Transverse colon (tissue), 4 donors: ENCODE data around the gene CCR3. TPM values are rescaled to one million over a fixed set of nuclear protein-coding genes. Genes with fewer than 3 reads are reported as not detected.

Experiments used
- DNase-seq: peaks from one replicate; pipeline ENCODE4 v3.0.0-alpha.2; 2019
- H3K27ac ChIP-seq, 4 donors: fragments of 200-600 bp; sonication (generic); 2 replicates each; pipeline ENCODE4 v1.5.1; 2016 to 2018; ENCODE audit warnings: inconsistent platforms in 4 of 4
- H3K27me3 ChIP-seq: fragments of 200-600 bp; sonication (generic); 2 replicates; pipeline ENCODE4 v1.5.1; 2017; ENCODE audit warnings: inconsistent platforms
- H3K36me3 ChIP-seq, 4 donors: fragments of 200-600 bp; sonication (generic); 2 replicates each; pipeline ENCODE4 v1.5.1; 2017 to 2019; ENCODE audit warnings: inconsistent platforms in 4 of 4
- H3K4me1 ChIP-seq, 4 donors: fragments of 200-600 bp; sonication (generic); 2 replicates each; pipeline ENCODE4 v1.5.1; 2017 to 2020; ENCODE audit warnings: inconsistent platforms in 4 of 4
- H3K4me3 ChIP-seq, 4 donors: fragments of 200-600 bp; sonication (generic); 1 replicate in 1 of 4; 2 replicates in 3 of 4; pipeline versions ENCODE4 v1.5.1 to v1.6.1; 2017 to 2019; ENCODE audit warnings: inconsistent platforms in 4 of 4
- H3K9me3 ChIP-seq, 2 donors: fragments of 200-600 bp; sonication (generic); 2 replicates each; pipeline ENCODE4 v1.5.1; 2017 to 2019; ENCODE audit warnings: inconsistent platforms in 2 of 2
- CTCF ChIP-seq, 5 experiments: fragments of 200-600 bp in 3 of 5; fragments of 450-650 bp in 2 of 5; sonication (generic) in 3 of 5; IDR thresholded peaks; 1 replicate in 2 of 5; 2 replicates in 3 of 5; pipeline ENCODE4 v1.5.1; 2016 to 2017; ENCODE audit warnings: antibody characterized with exemption in 5 of 5, inconsistent platforms in 3 of 5, mild to moderate bottlenecking in 2 of 5, moderate library complexity in 1 of 5
- EP300 ChIP-seq: sonication (generic); formaldehyde crosslinking; IDR thresholded peaks from one replicate; pipeline ENCODE4 v1.6.1; 2017; ENCODE audit warnings: antibody characterized with exemption, low read depth
- POLR2A ChIP-seq: fragments of 450-650 bp; IDR thresholded peaks from one replicate; pipeline ENCODE4 v1.6.1; 2016; ENCODE audit warnings: antibody characterized with exemption, mild to moderate bottlenecking, moderate library complexity
- POLR2AphosphoS5 ChIP-seq, 3 donors: sonication (generic); formaldehyde crosslinking; IDR thresholded peaks; one replicate each; pipeline ENCODE4 v1.6.1; 2016; ENCODE audit warnings: antibody characterized with exemption in 3 of 3
- WGBS, 2 donors: methylation state at CpG; one replicate each; pipeline ENCODE4 v1.1.5; 2018; ENCODE audit warnings: low coverage in 1 of 2; 5-methylcytosine and 5-hydroxymethylcytosine counted together
- in situ Hi-C, 4 donors: fragments of 200-750 bp; cut with MboI; loops; one replicate each; pipeline versions ENCODE4 v1.15.0 to v1.15.1; 2017; ENCODE audit warnings: low sequenced_read_pairs in 3 of 4, low pct_ligation_motif_present in 1 of 4, low pct_unique_long_range_greater_than_20kb in 1 of 4
- intact Hi-C: fragments of 100-400 bp; cut with DNase I; formaldehyde crosslinking; loops from one replicate; pipeline ENCODE4 v1.15.1; 2023; ENCODE audit warnings: low total_unique reads
- total RNA-seq, 4 donors: library from RNA; depleted of rRNA; stranded (reverse); fragments of >200 nt; gene quantifications; one replicate each; pipeline ENCODE4 v1.1.0, GENCODE V29; 2016

The CCR3 gene
- total RNA-seq, 4 donors from 2014 or later = not detected

DNA sequence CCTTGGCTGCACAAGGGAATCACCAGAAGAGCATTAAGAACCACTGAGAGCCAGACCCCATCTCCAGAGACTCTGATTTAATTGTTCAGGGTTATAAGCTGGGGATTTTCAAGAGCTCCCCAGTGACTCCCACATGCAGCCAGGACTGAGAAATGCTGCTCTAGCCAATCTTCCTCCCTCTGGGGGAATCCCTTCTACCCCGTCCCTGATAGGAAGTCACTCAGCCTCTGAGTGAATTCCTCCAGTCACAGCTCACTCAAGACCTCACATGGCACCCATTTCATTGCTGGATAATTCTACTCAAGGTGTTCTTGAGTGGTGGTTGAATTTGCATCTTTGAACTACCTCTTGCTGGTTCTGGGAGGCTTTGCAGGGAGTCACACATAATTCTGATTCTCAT, 10.7 kb downstream of the CCR3 start:
- no peak for TF ChIP-seq POLR2AphosphoS5 (IDR thresholded peaks at IDR 0.05)
- DNase-seq = no peak
- Histone ChIP-seq H3K27ac (no peak overlapping the region), H3K36me3 (no peaks in the 10 kb centered on the region), H3K4me1 (no peaks in the 10 kb centered on the region), H3K4me3 (no peak overlapping the region), H3K9me3 (no peaks in the 10 kb centered on the region), H3K27me3 (peaks cover 6% of the 10 kb centered on the region)
- in situ Hi-C loops = no loop called here
- intact Hi-C loops = no loop called here
- 62% methylated on average over 1 of the region's 1 CpG; no CpG with 5 or more reads in 1 of the 2 donors for WGBS, 2 donors

DNA sequence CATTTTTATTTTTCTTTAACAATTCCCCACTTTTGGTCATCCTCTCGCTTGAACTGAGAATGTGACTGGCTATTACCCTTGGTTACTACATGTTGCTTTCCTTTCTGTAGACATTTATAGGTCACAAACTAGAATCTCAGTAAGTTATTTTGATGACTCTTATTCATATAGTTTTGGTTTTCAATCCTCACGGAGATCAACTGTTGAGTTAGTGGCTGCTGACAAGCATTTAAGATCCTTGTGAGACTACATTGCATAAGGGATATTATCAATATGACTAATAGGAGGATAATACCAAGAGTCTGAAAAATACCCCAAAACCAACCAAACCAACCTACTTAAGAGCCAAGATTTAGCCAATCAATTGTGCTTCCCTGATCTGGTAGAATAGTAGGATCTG, 16.3 kb downstream of the CCR3 start:
- in situ Hi-C loops (no loop called here), intact Hi-C loops (no loop called here)
- no peak for DNase-seq
- H3K27ac ChIP-seq = no peak overlapping the region
- TF ChIP-seq POLR2A (no peak), POLR2AphosphoS5 (IDR thresholded peaks at IDR 0.05) (no peak), EP300 (no peak), CTCF (IDR thresholded peaks at IDR 0.05) (no peak)
- 86 to 100% methylated on average over 2 of the region's 2 CpGs for WGBS, 2 donors
- H3K36me3 ChIP-seq = no peaks in the 10 kb centered on the region
- no peaks in the 10 kb centered on the region for H3K9me3 ChIP-seq
- no peaks in the 10 kb centered on the region for H3K4me1 ChIP-seq
- H3K4me3 ChIP-seq = no peak overlapping the region
- H3K27me3 ChIP-seq = peaks cover 6% of the 10 kb centered on the region

GRCh38 chr3:46261926-46262594, 19.8 kb downstream of the CCR3 start:
- TF ChIP-seq EP300 (no peak), CTCF (IDR thresholded peaks at IDR 0.05) (no peak), POLR2A (no peak), POLR2AphosphoS5 (IDR thresholded peaks at IDR 0.05) (no peak)
- H3K4me3 ChIP-seq = no peak overlapping the region
- H3K36me3 ChIP-seq = no peaks in the 10 kb centered on the region
- H3K27me3 ChIP-seq = no peaks in the 10 kb centered on the region
- no peak for DNase-seq
- no peaks in the 10 kb centered on the region for H3K4me1 ChIP-seq
- no peak overlapping the region for H3K27ac ChIP-seq
- no peaks in the 10 kb centered on the region for H3K9me3 ChIP-seq
- in situ Hi-C loops = no loop called here
- 44 to 56% methylated on average over 4 to 5 of the region's 5 CpGs for WGBS, 2 donors
- intact Hi-C loops = no loop called here

DNA sequence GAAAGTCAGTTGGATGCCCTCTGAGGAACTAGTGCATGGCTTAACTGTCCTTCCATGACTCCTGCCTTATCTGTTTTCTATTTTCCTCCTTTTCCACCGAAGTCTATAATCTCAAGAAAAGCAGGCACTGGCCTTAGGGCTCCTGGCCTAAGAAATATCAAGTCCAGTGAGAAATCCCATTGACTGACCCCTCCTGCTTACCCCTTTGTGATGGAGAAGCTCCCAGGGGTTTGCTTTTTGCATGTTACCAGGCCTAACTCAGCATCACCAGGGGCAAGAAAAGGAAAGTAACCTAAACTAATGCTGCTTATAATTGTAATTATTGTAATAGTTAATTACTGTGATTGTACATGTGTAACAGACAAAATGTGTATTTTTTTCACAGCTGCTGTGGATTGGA, 21.7 kb downstream of the CCR3 start:
- no peak for TF ChIP-seq POLR2A
- no peak for TF ChIP-seq POLR2AphosphoS5 (IDR thresholded peaks at IDR 0.05)
- no peak for TF ChIP-seq EP300
- TF ChIP-seq CTCF (IDR thresholded peaks at IDR 0.05) = no peak
- H3K9me3 ChIP-seq = no peaks in the 10 kb centered on the region
- no peaks in the 10 kb centered on the region for H3K36me3 ChIP-seq
- no peak overlapping the region for H3K27ac ChIP-seq
- DNase-seq = no peak
- intact Hi-C loops = no loop called here
- in situ Hi-C loops = no loop called here
- 62 to 90% methylated on average over 1 of the region's 1 CpG for WGBS, 2 donors
- H3K4me1 ChIP-seq = no peaks in the 10 kb centered on the region
- H3K27me3 ChIP-seq = no peaks in the 10 kb centered on the region
- no peak overlapping the region for H3K4me3 ChIP-seq

GRCh38 chr3:46266598-46266997, 24.3 kb downstream of the CCR3 start:
- Histone ChIP-seq H3K27ac (no peak overlapping the region), H3K4me3 (no peak overlapping the region), H3K4me1 (no peaks in the 10 kb centered on the region), H3K9me3 (no peaks in the 10 kb centered on the region), H3K36me3 (no peaks in the 10 kb centered on the region), H3K27me3 (no peaks in the 10 kb centered on the region)
- 85 to 93% methylated on average over 2 to 4 of the region's 4 CpGs for WGBS, 2 donors
- TF ChIP-seq CTCF (IDR thresholded peaks at IDR 0.05) (no peak), POLR2AphosphoS5 (IDR thresholded peaks at IDR 0.05) (no peak), POLR2A (no peak), EP300 (no peak)
- DNase-seq = no peak
- intact Hi-C loops = no loop called here
- in situ Hi-C loops = no loop called here
